Effector memory CD8-positive, alpha-beta T cell (primary cell): ENCODE results near the gene CHMP4B.

ENCODE experiments used
- ATAC-seq: fragments of 150-1000 bp; cut with Tn5 transposase; replicated peaks from 2 replicates; pipeline ENCODE4 v1.10.0; 2021; ENCODE audit warnings: mild to moderate bottlenecking, moderate library complexity
- DNase-seq, 3 experiments: peaks; one replicate each; pipeline ENCODE4 v3.0.0; 2021
- H3K27ac Mint-ChIP-seq, 2 donors: one replicate each; pipeline ENCODE4 v1.8.0; 2022; ENCODE audit warnings: mild to moderate bottlenecking in 2 of 2, mixed read lengths in 2 of 2, moderate library complexity in 2 of 2
- H3K27me3 Mint-ChIP-seq, 2 donors: one replicate each; pipeline ENCODE4 v1.8.0; 2022; ENCODE audit warnings: mixed read lengths in 2 of 2
- H3K36me3 Mint-ChIP-seq: one replicate; pipeline ENCODE4 v1.8.0; 2022; ENCODE audit warnings: mild to moderate bottlenecking, moderate library complexity, mixed read lengths; ENCODE audit not compliant: insufficient read depth
- H3K4me1 Mint-ChIP-seq, 2 donors: one replicate each; pipeline ENCODE4 v1.8.0; 2022; ENCODE audit warnings: low read depth in 2 of 2, mixed read lengths in 2 of 2
- H3K4me3 Mint-ChIP-seq, 2 donors: one replicate each; pipeline ENCODE4 v1.8.0; 2022; ENCODE audit warnings: mild to moderate bottlenecking in 2 of 2, mixed read lengths in 2 of 2, moderate library complexity in 2 of 2
- H3K9me3 Mint-ChIP-seq, 2 donors: one replicate each; pipeline ENCODE4 v1.8.0; 2022; ENCODE audit warnings: mixed read lengths in 2 of 2

CHMP4B gene

GRCh38 chr20:33781945-33782344, 29.2 kb upstream of the CHMP4B start:
- H3K36me3 Mint-ChIP-seq, result peaks cover 4% of the 10 kb centered on the region
- peak overlapping the region in 1 of 2 donors; percentile 45 for H3K27ac Mint-ChIP-seq
- DNase-seq (no peak), ATAC-seq (no peak)
- peaks cover under 1 to 8% of the 10 kb centered on the region in 2 donors for H3K4me1 Mint-ChIP-seq
- H3K4me3 Mint-ChIP-seq, result no peak overlapping the region
- no peaks in the 10 kb centered on the region for H3K9me3 Mint-ChIP-seq
- H3K27me3 Mint-ChIP-seq, result no peaks in the 10 kb centered on the region

DNA sequence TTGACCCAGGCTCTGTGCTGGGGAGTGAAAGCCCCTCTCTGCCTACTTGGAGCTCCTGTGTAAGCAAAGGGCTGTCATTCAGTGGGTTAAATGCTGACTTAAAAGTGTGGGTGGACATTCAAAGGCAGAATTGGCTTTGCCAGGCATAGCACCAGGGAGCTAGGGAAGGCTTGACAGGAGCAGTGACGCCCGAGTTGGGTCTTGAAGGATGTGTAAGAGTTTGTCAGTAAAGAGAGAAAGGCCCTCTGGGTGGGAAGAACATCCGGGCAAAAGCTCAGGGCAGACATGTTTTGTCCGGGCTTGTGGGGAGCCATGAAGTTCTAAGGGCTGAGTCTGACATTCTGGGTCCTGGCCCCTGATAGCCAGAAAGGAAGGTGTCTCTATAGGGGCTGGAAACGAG, 27.9 kb upstream of the CHMP4B start:
- Mint-ChIP-seq H3K27me3 (no peaks in the 10 kb centered on the region), H3K4me3 (no peak overlapping the region), H3K27ac (peak overlapping the region in 1 of 2 donors; percentile 58), H3K9me3 (no peaks in the 10 kb centered on the region), H3K36me3 (peaks cover 4% of the 10 kb centered on the region), H3K4me1 (peaks cover 10 to 19% of the 10 kb centered on the region in 2 donors)
- DNase-seq (no peak), ATAC-seq (no peak)

DNA sequence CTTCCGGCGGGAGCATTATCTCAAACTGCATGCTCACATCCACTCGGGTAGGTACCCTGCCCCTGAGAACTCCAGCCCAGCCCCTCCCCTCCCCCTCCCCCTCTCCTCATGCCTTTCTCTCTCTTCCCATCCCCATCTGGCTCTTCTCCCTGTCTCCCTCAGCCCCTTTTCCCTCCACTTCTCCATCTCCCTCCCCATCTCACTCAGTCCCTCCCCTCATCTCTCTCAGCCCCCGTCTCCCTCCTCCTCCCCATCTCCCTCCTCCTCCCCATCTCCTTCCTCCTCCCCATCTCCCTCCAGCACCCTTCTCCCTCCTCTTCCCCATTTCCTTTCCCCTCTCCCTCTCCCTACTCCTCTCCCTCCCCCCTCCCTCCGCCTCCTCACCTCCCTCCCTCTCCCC, 27.3 kb upstream of the CHMP4B start:
- Mint-ChIP-seq H3K9me3 (no peaks in the 10 kb centered on the region), H3K4me1 (peaks cover 10 to 20% of the 10 kb centered on the region in 2 donors), H3K27ac (peak overlapping the region in 1 of 2 donors; percentile 58), H3K27me3 (no peaks in the 10 kb centered on the region), H3K4me3 (no peak overlapping the region), H3K36me3 (peaks cover 4% of the 10 kb centered on the region)
- DNase-seq (no peak), ATAC-seq (no peak)

DNA sequence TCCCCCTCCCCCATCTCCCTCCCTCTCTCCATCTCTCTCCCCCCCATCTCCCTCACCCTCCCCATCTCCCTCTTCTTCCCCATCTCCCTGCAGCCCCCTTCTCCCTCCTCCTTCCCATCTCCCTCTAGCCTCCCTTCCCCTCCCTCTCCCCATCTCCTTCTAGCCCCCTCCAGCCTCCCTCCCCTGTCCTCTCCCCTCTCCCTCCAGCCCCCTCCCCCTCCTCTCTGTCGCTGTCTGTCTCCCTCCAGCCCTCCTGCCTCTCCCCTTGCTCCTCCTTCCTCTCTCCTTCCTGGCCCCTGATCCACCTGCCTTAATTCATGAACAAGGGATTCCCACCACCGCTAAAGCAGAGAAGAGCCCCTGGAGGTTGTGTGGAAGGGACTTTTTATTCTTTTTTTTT, 26.9 kb upstream of the CHMP4B start:
- no peak overlapping the region for H3K27ac Mint-ChIP-seq
- DNase-seq, result no peak
- H3K36me3 Mint-ChIP-seq, result peaks cover 4% of the 10 kb centered on the region
- no peaks in the 10 kb centered on the region for H3K9me3 Mint-ChIP-seq
- H3K4me1 Mint-ChIP-seq, result peaks cover 10 to 18% of the 10 kb centered on the region in 2 donors
- no peak overlapping the region for H3K4me3 Mint-ChIP-seq
- ATAC-seq, result no peak
- no peaks in the 10 kb centered on the region for H3K27me3 Mint-ChIP-seq

DNA sequence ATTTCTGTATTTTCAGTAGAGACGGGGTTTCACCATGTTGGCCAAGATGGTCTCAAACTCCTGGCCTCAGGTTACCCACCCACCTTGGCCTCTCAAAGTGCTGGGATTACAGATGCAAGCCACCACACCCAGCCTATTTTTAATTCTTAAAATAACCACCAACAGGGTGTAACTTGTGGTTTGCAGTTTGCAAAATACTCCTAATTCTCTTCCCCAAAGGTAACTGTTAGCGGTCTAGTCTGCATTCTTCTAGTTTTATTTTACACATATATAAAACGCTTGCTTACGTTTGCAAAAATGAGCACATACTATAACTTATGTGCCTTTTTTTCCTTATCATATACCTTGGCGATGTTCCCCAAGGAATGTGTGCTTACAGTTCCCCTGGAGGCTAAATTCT, 25.6 kb upstream of the CHMP4B start:
- DNase-seq, result no peak
- Mint-ChIP-seq H3K27me3 (no peaks in the 10 kb centered on the region), H3K9me3 (no peaks in the 10 kb centered on the region), H3K4me1 (peaks cover 10 to 18% of the 10 kb centered on the region in 2 donors), H3K27ac (peak overlapping the region in 1 of 2 donors; percentile 82), H3K36me3 (peaks cover 7% of the 10 kb centered on the region), H3K4me3 (peak overlapping the region; percentile 11 to 43)
- no peak for ATAC-seq

DNA sequence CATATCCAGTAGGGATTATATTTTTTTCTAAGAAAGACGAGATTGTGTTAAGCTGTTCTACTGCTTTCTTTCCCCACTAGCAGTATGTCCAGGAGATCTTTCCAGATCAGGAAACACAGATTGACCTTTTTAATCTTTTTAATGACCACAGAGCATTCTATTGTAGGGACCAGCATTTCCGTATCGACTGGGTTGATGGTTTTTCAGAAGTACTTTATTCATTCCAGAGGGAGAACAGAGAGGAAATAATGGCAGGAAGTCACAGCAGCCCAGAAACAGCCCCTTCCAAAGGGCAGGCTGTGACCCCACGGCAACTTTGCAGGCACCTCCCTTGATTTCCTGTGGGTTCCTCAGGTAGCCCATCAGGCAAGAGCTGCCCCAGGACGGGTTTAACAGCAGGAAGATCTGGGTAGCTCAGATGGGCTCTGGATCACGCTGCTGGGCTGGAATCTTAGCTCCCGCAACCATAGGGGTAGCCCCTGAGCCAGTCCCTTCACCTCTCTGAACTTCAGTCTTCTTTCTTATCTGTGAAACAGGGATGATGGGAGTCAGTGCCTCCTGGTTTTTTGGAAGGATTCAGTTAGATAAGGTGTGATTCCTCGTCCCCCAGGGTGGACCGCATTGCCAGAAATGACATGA, 23.8 kb upstream of the CHMP4B start:
- Mint-ChIP-seq H3K27me3 (no peaks in the 10 kb centered on the region), H3K4me1 (peaks cover 10 to 20% of the 10 kb centered on the region in 2 donors), H3K27ac (peak overlapping the region; percentile 66 to 86), H3K9me3 (no peaks in the 10 kb centered on the region), H3K4me3 (peak overlapping the region in 1 of 2 donors; percentile 56), H3K36me3 (peaks cover 7% of the 10 kb centered on the region)
- DNase-seq (no peak), ATAC-seq (no peak)

GRCh38 chr20:33788351-33789049, 22.6 kb upstream of the CHMP4B start:
- Mint-ChIP-seq H3K27ac (peak overlapping the region in 1 of 2 donors; percentile 86), H3K4me1 (peaks cover 10 to 20% of the 10 kb centered on the region in 2 donors), H3K4me3 (no peak overlapping the region), H3K36me3 (peaks cover 7% of the 10 kb centered on the region), H3K9me3 (no peaks in the 10 kb centered on the region), H3K27me3 (no peaks in the 10 kb centered on the region)
- ATAC-seq, result no peak
- no peak for DNase-seq

- DNase-seq, result no peak
- H3K9me3 Mint-ChIP-seq, result no peaks in the 10 kb centered on the region
- no peak overlapping the region for H3K4me3 Mint-ChIP-seq
- ATAC-seq, result no peak
- H3K36me3 Mint-ChIP-seq, result peaks cover 7% of the 10 kb centered on the region
- peaks cover 10 to 20% of the 10 kb centered on the region in 2 donors for H3K4me1 Mint-ChIP-seq
- H3K27ac Mint-ChIP-seq, result no peak overlapping the region
- no peaks in the 10 kb centered on the region for H3K27me3 Mint-ChIP-seq
Measured at GRCh38 chr20:33789109-33789857, 21.9 kb upstream of the CHMP4B start.

GRCh38 chr20:33789858-33790182, 21.3 kb upstream of the CHMP4B start:
- H3K4me3 Mint-ChIP-seq, result no peak overlapping the region
- no peak overlapping the region for H3K27ac Mint-ChIP-seq
- no peaks in the 10 kb centered on the region for H3K9me3 Mint-ChIP-seq
- no peaks in the 10 kb centered on the region for H3K27me3 Mint-ChIP-seq
- H3K4me1 Mint-ChIP-seq, result peaks cover 10 to 20% of the 10 kb centered on the region in 2 donors
- ATAC-seq (no peak), DNase-seq (no peak)
- peaks cover 7% of the 10 kb centered on the region for H3K36me3 Mint-ChIP-seq

GRCh38 chr20:33790566-33790965, 20.6 kb upstream of the CHMP4B start:
- Mint-ChIP-seq H3K9me3 (no peaks in the 10 kb centered on the region), H3K27ac (peak overlapping the region in 1 of 2 donors; percentile 17), H3K27me3 (no peaks in the 10 kb centered on the region), H3K4me1 (peaks cover 10 to 20% of the 10 kb centered on the region in 2 donors), H3K36me3 (peaks cover 7% of the 10 kb centered on the region), H3K4me3 (no peak overlapping the region)
- ATAC-seq (no peak), DNase-seq (no peak)

- no peak overlapping the region for H3K4me3 Mint-ChIP-seq
- DNase-seq (no peak), ATAC-seq (no peak)
- peak overlapping the region in 1 of 2 donors; percentile 17 for H3K27ac Mint-ChIP-seq
- H3K9me3 Mint-ChIP-seq, result no peaks in the 10 kb centered on the region
- H3K36me3 Mint-ChIP-seq, result peaks cover 7% of the 10 kb centered on the region
- no peaks in the 10 kb centered on the region for H3K27me3 Mint-ChIP-seq
- H3K4me1 Mint-ChIP-seq, result peaks cover 10 to 19% of the 10 kb centered on the region in 2 donors
Measured at GRCh38 chr20:33791021-33791420, 20.1 kb upstream of the CHMP4B start.

DNA sequence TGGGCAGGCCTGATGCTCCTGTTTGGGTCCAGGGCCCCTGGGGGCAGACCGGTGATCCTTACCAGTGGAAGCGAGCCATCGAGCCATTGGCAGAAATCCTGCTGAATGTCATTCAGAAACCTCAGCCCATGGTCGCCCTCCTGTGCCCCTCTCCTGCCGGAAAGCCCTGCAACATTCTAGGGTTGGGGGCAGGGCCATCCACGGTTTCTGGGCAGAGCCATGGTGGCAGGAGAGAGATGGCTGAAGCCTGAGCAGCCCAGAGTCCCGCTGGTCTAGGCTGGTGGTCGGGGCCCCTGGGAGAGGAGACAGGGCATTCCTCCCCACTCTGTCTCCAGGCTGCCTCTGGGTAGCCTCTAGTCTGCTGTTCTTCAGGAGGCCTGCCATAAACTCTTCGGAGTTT, 19.6 kb upstream of the CHMP4B start:
- H3K4me3 Mint-ChIP-seq, result no peak overlapping the region
- ATAC-seq, result no peak

GRCh38 chr20:33791959-33792597, 19.1 kb upstream of the CHMP4B start:
- no peaks in the 10 kb centered on the region for H3K27me3 Mint-ChIP-seq
- ATAC-seq (peak; percentile 50), DNase-seq (peak; percentile 37 to 52 (median 44))
- H3K4me3 Mint-ChIP-seq, result no peak overlapping the region
- H3K36me3 Mint-ChIP-seq, result peaks cover 3% of the 10 kb centered on the region
- H3K4me1 Mint-ChIP-seq, result peaks cover 8 to 14% of the 10 kb centered on the region in 2 donors
- H3K27ac Mint-ChIP-seq, result no peak overlapping the region
- H3K9me3 Mint-ChIP-seq, result no peaks in the 10 kb centered on the region

More for the DNA sequence above, 19.6 kb upstream of the CHMP4B start:
- no peak for DNase-seq
- Mint-ChIP-seq H3K27me3 (no peaks in the 10 kb centered on the region), H3K4me1 (peaks cover 10 to 16% of the 10 kb centered on the region in 2 donors), H3K36me3 (peaks cover 7% of the 10 kb centered on the region), H3K9me3 (no peaks in the 10 kb centered on the region), H3K27ac (no peak overlapping the region)
